ENCODE measurements around the gene RYR3. TPM values are rescaled to one million over a fixed set of nuclear protein-coding genes. Genes with fewer than 3 reads are reported as not detected.

Gene RYR3
- total and polyA plus RNA-seq, 2 donors (not counting 1 experiment from before 2014, with no cell fraction given) = 0.17 TPM; not detected in 1

DNA sequence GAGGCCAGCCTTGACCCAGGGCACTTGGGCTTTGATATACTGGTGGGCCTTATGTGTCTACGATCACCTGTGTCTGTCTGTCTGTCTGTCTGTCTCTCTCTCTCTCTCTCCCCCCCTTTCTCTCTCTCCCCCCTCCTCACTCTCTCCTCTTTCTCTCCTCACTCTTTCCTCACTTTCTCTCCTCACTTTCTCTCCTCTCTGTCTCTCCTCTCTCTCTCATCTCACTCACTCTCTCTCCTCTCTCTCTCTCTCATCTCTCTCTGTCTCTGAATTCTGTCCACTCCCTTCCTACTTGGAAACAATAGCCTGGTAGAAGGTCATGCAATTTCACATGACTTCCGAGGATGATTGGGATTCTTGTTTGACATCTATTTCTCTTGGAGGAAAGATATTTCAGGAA lies 388.4 kb downstream of the RYR3 start:
- DNase-seq (ENCODE audit: low read depth in 2 of 2) = no peak
- TF ChIP-seq, protein P1, sequence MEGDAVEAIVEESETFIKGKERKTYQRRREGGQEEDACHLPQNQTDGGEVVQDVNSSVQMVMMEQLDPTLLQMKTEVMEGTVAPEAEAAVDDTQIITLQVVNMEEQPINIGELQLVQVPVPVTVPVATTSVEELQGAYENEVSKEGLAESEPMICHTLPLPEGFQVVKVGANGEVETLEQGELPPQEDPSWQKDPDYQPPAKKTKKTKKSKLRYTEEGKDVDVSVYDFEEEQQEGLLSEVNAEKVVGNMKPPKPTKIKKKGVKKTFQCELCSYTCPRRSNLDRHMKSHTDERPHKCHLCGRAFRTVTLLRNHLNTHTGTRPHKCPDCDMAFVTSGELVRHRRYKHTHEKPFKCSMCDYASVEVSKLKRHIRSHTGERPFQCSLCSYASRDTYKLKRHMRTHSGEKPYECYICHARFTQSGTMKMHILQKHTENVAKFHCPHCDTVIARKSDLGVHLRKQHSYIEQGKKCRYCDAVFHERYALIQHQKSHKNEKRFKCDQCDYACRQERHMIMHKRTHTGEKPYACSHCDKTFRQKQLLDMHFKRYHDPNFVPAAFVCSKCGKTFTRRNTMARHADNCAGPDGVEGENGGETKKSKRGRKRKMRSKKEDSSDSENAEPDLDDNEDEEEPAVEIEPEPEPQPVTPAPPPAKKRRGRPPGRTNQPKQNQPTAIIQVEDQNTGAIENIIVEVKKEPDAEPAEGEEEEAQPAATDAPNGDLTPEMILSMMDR (conservative IDR thresholded peaks at IDR 0.05 in 1 of 2, IDR thresholded peaks at IDR 0.05 in 1 of 2; ENCODE audit: low read depth in 1 of 2, low read length in 2 of 2) = no peak
- no peak for TF ChIP-seq EZH2 (IDR thresholded peaks at IDR 0.05; ENCODE audit: low read length, missing control alignments)
- Histone ChIP-seq H3K9me3 (ENCODE audit: control insufficient read depth, insufficient read depth, low read depth, low read length) (no peaks in the 10 kb centered on the region), H3K27ac (ENCODE audit: insufficient read depth, low read length) (no peak overlapping the region), H3K4me2 (ENCODE audit: extremely low read depth, insufficient read depth, low read length) (no peak overlapping the region), H4K20me1 (ENCODE audit: control insufficient read depth, extremely low read depth, insufficient read depth, low read length) (no peaks in the 10 kb centered on the region), H2AFZ (ENCODE audit: low read length) (no peak overlapping the region), H3K4me3 (replicated peaks in 1 of 4; ENCODE audit: control extremely low read depth in 1 of 4, insufficient read depth in 1 of 4, low read depth in 3 of 4, low read length in 4 of 4) (no peak overlapping the region), H3K27me3 (ENCODE audit: control insufficient read depth, insufficient read depth, low read length) (peaks cover 9% of the 10 kb centered on the region), H3K36me3 (ENCODE audit: control insufficient read depth, insufficient read depth, low read length) (no peaks in the 10 kb centered on the region), H3K9ac (ENCODE audit: insufficient read depth, low read length) (no peak overlapping the region), H3K79me2 (ENCODE audit: control insufficient read depth, insufficient read depth, low read length) (no peaks in the 10 kb centered on the region), H3K4me1 (ENCODE audit: control insufficient read depth, extremely low read depth, insufficient read depth, low read length) (no peaks in the 10 kb centered on the region)

DNA sequence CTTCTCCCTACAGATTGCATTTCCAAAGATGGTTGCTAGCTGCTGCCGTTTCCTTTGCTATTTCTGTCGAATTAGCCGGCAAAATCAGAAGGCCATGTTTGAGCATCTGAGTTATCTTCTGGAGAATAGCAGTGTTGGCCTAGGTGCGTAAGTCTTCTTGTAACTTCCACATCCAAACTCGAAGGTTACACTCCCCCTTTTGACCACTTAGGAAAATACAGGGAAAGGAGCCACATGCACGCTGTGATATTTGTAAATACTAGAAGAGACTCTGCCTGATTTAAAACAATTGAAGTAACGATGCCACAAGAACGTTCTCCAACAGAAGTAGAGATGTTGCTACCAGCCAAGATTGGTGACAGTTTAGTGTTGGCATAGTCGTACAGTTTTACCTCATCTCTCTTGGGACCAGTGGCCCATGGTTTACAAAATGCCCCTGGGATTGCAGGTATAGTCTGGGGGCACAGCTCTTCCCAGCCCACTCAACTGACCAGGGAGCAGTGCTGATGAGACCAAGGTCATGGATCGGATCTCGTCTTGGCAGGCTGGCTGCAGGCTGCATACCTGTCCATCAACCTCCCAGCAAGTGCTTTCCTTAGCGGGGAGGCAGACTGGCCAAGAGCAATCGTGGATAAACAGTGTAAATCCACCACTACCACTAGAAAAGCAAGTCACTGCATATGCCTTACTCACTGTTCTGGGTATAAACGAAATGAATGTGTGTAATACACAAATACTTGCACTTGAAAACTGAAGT lies 389.1 kb downstream of the RYR3 start:
- no peak overlapping the region for H2AFZ ChIP-seq (ENCODE audit: low read length)
- no peak overlapping the region for H3K27ac ChIP-seq (ENCODE audit: insufficient read depth, low read length)
- no peak overlapping the region for H3K4me2 ChIP-seq (ENCODE audit: extremely low read depth, insufficient read depth, low read length)
- H3K9me3 ChIP-seq (ENCODE audit: control insufficient read depth, insufficient read depth, low read depth, low read length) = no peaks in the 10 kb centered on the region
- no peaks in the 10 kb centered on the region for H3K79me2 ChIP-seq (ENCODE audit: control insufficient read depth, insufficient read depth, low read length)
- no peak overlapping the region for H3K4me3 ChIP-seq (replicated peaks in 1 of 4; ENCODE audit: control extremely low read depth in 1 of 4, insufficient read depth in 1 of 4, low read depth in 3 of 4, low read length in 4 of 4)
- peak in 1 of 2 donors; percentile 19 for DNase-seq (ENCODE audit: low read depth in 2 of 2)
- H3K27me3 ChIP-seq (ENCODE audit: control insufficient read depth, insufficient read depth, low read length) = peaks cover 9% of the 10 kb centered on the region
- TF ChIP-seq EZH2 (IDR thresholded peaks at IDR 0.05; ENCODE audit: low read length, missing control alignments) = no peak
- TF ChIP-seq, protein P1 (conservative IDR thresholded peaks at IDR 0.05 in 1 of 2, IDR thresholded peaks at IDR 0.05 in 1 of 2; ENCODE audit: low read depth in 1 of 2, low read length in 2 of 2) = peak; percentile 25 to 30
- no peak overlapping the region for H3K9ac ChIP-seq (ENCODE audit: insufficient read depth, low read length)
- H3K36me3 ChIP-seq (ENCODE audit: control insufficient read depth, insufficient read depth, low read length) = no peaks in the 10 kb centered on the region
- no peaks in the 10 kb centered on the region for H4K20me1 ChIP-seq (ENCODE audit: control insufficient read depth, extremely low read depth, insufficient read depth, low read length)
- H3K4me1 ChIP-seq (ENCODE audit: control insufficient read depth, extremely low read depth, insufficient read depth, low read length) = no peaks in the 10 kb centered on the region

DNA sequence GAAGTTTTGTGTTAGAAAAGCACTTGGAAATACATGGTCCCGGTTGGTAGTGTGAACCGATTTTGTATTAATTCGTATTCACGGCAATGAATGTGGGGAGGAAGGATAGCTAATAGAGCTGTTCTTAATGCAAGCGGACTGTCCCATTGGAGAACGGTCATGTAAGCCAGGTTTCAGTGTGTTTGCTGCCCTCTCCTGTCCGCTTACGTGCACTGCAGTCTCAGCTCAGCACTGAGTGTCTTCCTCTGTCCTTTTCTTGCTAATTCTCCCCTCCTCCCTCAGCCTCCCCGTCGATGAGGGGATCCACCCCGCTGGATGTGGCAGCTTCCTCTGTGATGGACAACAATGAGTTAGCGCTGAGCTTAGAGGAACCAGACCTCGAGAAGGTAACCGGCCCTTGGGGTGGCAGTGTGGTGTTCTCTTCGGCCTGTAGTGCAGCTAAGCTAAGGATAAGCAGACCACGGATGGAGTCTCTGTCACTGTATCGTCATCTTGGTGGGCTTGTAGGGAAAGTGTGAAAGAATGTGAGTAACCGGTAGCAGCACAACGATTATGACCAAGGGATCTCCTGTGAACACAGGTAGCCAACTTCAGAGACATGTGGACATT lies 390.0 kb downstream of the RYR3 start:
- no peaks in the 10 kb centered on the region for H3K36me3 ChIP-seq (ENCODE audit: control insufficient read depth, insufficient read depth, low read length)
- H3K27ac ChIP-seq (ENCODE audit: insufficient read depth, low read length) = no peak overlapping the region
- no peaks in the 10 kb centered on the region for H3K9me3 ChIP-seq (ENCODE audit: control insufficient read depth, insufficient read depth, low read depth, low read length)
- H3K27me3 ChIP-seq (ENCODE audit: control insufficient read depth, insufficient read depth, low read length) = peaks cover 9% of the 10 kb centered on the region
- no peak for TF ChIP-seq EZH2 (IDR thresholded peaks at IDR 0.05; ENCODE audit: low read length, missing control alignments)
- TF ChIP-seq, protein P1 (conservative IDR thresholded peaks at IDR 0.05 in 1 of 2, IDR thresholded peaks at IDR 0.05 in 1 of 2; ENCODE audit: low read depth in 1 of 2, low read length in 2 of 2) = peak; percentile 98 to 99
- no peaks in the 10 kb centered on the region for H3K4me1 ChIP-seq (ENCODE audit: control insufficient read depth, extremely low read depth, insufficient read depth, low read length)
- H4K20me1 ChIP-seq (ENCODE audit: control insufficient read depth, extremely low read depth, insufficient read depth, low read length) = no peaks in the 10 kb centered on the region
- H3K4me3 ChIP-seq (replicated peaks in 1 of 4; ENCODE audit: control extremely low read depth in 1 of 4, insufficient read depth in 1 of 4, low read depth in 3 of 4, low read length in 4 of 4) = no peak overlapping the region
- H3K4me2 ChIP-seq (ENCODE audit: extremely low read depth, insufficient read depth, low read length) = no peak overlapping the region
- no peak overlapping the region for H3K9ac ChIP-seq (ENCODE audit: insufficient read depth, low read length)
- H2AFZ ChIP-seq (ENCODE audit: low read length) = no peak overlapping the region
- H3K79me2 ChIP-seq (ENCODE audit: control insufficient read depth, insufficient read depth, low read length) = no peaks in the 10 kb centered on the region
- DNase-seq (ENCODE audit: low read depth in 2 of 2) = peak; percentile 62 to 83
